Measurements from ENCODE around the gene CCDC102B.

DNA sequence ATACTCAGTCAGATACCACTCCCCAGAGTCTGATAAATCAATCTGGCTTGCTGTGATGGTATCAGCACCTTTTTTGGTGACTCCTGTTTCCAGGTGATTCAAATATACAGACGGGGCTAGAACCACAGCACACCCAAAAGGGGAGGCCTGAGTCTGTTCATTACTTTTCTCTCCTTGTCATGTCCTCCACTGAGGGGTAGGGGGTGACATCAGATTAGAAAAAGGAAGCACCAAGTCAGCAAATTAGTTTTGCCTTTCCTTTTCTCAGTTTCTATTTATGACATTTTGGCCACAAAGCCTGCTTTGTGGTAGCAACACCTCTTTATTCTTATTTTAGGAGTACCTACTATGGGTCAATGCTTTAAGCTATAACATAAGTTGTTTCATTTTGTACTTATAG, 127.4 kb downstream of the CCDC102B start:
- no peak for TF ChIP-seq POLR2AphosphoS5 (IDR thresholded peaks at IDR 0.05; ENCODE audit: low read depth, low read length)
- no peak for TF ChIP-seq POLR2A (IDR thresholded peaks at IDR 0.05; ENCODE audit: low read depth, low read length)

All from GM12892 (cell line).